NCI-H1092 (cell line): ENCODE data around the gene PSMB7.

Experiments used
- DNase-seq: peaks from one replicate; lab custom pipeline; 2025; lab: John Stamatoyannopoulos, UW

Gene PSMB7

DNA sequence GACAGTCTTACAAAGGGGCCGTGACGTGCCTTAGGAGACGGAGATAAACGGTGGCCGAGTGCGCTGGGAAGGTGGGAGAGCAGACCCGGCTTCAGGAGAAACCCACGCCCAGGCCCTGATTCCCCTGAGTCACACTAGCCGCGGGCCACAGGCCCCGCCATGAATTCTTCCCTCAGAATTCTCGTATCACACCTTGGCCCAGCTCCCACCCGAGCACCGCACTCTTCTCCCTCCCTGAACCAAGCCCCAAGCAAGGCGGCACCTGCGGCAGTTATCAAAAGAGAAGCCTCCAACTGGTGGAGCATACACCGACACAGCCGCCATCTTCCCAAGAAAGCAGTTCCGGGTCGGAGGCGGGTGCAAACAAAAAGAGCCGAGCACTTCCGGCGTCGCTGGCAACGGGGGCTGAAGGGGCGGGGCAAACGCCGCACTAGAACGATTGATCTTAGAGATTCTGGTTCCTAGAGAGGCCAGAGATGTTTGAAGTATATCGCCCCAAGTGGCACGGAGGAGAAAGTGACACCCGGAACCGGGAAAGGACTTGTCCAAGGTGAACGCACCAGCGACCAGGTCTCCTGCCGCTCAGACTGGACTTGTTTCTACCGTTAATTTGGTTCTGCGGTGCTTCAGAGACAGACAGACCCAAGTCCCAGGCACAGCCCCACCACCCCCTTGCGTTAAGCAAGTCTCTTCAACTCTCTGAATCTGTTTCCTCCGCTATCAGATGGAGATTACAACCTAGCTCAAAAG lies at the start of gene PSMB7:
Gene PSMB7, minus strand, starts transcription at position 341 of the 750 bp plus-strand sequence. Its CDS starts 17 bp downstream, at position 324.
- DNase-seq = peak; percentile 93

DNA sequence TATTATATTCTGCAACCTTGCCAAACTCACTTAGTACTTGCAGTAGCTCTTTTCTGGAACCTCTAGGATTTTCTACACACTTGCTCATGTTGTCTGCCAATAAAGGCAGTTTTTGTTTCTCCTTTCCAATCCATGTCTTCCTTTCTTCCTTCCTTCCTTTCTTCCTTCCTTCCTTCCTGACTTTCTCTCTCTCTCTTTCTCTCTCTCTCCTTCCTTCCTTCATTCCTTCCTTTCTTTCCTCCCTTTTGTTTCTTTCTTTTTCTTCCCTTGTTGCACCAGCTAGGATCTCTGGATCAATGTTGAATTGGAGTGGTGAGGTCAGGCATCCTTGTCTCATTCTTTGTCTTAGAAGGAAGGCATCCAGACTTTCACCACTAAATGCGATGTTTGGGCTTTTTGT lies 47.5 kb upstream of the PSMB7 start:
- no peak for DNase-seq

DNA sequence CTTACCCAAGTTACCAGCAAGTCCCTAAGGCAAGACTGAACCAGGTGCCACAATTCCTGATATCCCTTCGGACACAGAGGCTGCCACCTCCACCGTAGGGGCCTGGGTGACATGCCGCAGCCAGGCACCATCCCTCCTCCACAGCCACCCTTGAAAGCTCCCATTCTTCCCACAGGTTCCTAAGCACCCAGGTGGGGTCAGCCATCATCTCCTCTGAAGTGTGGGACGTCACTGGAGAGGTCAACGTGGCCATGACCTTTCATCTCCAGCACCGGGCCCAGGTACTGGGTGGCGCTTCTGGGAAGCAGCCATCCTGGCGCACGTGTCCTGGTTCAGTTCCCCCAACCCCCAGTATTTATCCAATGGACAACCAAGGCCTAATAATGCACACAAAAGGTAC lies 43.2 kb upstream of the PSMB7 start:
- DNase-seq = no peak

DNA sequence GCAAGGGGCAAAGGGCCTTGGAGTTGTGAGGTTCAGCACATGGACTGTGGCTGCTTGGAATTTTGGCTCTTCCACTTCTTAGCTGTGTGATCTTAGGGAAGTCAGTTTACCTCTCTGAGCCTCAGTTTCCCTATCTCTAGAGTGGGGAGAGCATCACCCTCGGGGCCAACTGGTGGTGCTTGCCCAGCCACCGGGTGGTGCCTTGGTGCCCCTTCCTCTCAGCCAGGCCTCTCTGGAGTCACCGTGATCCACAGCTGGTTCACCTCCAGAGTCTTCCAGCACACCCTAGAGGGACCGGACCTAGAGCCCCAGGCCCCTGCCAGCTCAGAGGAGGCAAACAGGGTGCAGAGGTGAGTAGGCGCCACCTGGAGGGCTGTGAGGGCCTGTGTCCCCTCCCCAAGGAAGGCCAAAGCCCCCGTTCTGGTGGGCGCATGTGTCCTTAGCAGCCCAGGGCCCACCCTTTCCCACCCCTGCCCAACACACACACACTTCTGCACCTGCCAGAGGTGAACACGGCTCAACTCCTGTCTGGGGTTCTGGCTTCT lies 42.7 kb upstream of the PSMB7 start:
- DNase-seq = no peak

DNA sequence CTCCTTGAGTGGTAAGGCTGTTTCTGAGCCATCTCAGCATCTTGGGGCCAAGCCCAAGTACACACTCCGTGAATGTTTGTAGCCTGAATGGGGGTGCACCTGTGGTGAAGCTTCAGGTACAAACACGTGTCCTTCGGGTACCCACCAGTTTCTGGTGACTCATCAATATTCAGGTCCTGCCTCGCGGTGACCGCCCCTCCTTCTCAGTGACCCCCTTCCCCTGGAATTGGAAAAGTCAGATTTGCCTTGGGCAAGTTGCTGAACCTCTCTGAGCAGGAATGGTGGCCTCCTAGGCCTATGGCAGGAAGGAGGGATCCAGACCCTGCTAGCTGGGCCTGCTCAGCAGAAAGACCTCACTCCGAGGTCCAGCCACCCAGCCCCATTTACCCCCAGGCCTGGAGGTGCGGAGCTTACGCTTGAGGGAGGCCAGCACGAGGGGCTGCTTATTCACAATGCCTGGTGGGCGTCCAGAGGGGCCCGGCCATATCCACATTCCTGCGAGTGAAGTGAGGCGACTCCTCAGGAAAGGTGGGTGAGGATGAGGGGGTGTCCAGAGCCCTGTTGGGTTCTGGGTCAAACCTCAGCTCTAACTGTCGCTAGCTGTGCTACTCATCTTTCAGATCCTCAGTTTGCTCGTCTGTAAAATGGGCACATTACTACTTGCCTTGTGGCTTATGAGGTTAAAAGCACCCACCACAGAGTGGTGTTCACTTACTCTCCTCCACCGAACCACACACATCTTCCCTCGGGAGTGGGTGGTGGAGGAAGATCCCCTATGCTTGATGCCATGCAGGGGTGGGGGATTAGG lies 42.0 kb upstream of the PSMB7 start:
- no peak for DNase-seq

DNA sequence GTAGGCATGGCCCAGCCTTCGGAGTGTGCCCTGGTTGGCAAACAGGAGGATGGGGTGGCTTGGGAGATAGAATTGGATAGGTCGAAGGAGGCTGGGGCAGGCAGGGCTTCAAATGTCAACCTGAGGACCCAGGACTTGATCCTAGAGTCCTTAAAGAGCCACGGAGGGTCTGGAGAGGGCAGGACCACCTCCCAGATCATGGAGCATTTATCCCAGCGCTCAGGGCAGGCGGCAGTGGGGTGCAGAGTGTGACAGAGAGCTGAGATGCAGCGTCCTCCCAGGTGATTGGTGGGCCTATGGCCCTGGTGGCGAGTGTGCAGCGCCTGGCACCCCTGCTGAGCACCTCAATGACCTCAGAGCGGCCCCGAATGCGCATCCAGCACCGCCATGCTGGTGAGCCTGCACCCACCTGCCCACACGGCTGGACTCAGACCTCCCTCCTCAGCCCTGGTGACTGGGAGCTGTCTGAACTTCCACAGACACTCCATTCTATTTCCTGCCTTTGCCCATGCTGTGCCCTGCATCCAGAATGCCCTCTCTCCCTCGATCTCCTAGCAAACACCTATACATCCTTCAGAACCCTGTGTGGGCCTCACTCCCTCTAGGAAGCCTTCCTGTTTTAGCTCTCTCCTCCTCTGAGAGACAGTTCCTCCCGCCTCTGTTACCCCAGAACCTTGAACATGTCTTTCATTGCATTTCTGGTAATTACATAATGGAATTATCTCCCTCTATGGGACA lies 41.3 kb upstream of the PSMB7 start:
- no peak for DNase-seq

DNA sequence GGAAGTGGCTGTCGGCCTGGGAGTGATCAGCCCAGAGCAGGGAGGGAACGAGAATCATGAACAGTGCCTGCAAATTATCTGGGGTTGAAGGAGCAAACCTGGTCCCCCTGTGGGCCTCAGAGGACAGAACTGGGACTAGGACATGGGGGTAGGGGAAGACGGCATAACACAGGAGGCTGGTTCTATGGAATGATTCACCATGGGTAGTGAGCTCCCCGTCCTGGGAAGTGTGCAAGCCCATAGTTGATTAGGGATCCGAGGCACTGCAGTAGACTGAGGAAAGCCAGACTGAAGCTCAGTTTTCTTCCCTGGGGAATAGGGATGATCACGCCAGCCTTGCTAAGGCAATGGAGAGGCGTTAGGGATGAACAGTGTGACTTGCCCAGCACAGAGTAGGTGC lies 40.6 kb upstream of the PSMB7 start:
- DNase-seq = no peak

DNA sequence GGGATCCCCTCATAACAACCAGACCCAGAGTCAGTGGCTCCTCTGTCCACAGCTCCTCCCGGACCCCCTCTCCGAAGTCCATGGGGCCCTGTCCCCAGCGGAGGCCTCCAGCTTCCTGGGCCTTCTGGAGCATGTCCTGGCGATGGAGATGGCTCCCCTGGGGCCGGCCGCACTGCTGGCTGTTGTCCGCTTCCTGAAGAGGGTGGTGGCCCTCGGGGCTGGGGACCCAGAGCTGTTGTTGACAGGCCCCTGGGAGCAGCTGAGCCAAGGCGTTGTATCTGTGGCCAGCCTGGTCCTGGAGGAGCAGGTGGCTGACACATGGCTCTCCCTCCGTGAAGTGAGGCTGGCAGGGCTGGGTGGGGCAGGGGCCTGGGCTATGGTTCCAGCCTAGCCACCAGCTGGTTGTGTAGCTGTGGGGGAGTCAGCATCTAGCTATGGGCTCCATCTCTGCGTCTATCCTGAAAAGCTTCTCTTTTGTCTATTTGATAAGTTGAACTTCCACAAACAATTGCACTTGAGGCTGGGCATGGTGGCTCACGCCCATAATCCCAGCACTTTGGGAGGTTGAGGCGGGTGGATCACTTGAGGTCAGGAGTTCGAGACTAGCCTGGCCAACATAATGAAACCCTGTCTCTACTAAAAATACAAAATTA lies 39.7 kb upstream of the PSMB7 start:
- no peak for DNase-seq

DNA sequence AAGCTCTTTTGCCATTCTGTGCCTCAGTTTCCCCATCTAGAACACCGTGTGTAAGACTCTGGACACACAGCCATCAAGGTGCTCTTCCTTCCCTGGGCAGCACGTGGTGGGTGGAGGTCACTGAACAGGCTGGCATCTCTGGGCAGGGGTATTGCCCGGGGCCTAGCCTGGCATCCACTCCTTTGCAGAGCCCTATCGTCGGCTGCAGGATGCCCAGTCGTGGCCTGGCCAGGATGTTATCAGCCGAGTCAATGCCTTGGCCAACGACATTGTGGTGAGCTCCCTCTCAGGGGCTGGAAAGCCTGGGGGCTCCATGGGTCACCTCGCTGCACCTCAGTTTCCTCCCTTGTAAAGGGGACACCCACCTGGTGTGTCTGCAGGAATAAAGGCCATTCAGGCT lies 39.1 kb upstream of the PSMB7 start:
- DNase-seq = no peak

DNA sequence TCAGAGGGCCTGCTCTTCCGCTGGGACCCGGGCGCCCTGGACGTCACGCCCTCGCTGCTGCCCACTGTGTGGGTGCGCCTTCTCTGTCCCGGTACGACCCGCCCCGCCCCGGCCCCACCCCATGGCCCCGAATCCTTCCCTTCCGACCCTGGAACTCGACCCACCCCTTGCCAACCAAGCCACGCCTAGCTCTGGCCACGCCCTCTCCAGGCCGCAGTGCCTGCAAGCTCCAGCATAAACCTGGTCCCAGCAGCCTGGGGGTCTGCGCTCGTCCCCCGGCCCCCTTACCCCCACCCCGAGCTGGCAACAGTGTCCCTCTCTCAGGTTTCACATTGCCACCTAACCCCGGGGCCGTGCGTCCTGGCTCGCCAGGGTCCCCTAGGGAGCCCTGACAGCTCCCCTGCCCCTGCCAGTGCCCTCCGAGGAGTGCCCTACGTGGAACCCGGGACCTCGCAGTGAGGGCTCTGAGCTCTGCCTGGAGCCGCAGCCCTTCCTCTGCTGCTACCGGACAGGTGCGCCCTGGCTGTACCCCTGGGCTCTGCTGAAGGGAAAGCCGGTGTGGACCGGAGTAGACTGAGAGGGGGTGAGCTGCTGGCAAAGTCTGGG lies 38.4 kb upstream of the PSMB7 start:
- DNase-seq = no peak

DNA sequence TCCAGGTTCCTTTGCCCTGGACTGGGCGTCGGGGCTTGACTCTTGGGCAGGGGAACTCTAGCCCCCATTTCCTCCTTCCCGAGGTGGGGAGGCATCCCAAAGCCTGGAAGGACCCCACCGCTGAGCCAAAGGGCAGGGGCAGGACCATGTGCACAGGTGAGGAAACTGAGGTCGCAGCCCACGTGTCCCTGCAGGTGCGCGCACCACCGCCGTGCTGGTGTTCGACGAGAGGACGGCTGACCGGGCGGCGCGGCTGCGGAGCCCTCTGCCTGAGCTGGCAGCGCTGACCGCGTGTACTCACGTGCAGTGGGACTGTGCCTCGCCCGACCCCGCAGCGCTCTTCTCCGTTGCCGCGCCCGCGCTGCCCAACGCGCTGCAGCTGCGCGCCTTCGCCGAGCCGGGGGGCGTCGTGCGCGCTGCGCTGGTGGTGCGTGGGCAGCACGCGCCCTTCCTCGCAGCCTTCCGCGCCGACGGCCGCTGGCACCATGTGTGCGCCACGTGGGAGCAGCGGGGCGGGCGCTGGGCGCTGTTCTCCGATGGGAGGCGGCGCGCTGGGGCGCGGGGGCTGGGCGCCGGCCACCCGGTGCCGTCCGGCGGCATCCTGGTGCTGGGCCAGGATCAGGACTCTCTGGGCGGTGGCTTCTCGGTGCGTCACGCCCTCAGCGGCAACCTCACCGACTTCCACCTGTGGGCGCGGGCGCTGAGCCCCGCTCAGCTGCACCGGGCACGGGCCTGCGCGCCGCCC lies 37.8 kb upstream of the PSMB7 start:
- no peak for DNase-seq

DNA sequence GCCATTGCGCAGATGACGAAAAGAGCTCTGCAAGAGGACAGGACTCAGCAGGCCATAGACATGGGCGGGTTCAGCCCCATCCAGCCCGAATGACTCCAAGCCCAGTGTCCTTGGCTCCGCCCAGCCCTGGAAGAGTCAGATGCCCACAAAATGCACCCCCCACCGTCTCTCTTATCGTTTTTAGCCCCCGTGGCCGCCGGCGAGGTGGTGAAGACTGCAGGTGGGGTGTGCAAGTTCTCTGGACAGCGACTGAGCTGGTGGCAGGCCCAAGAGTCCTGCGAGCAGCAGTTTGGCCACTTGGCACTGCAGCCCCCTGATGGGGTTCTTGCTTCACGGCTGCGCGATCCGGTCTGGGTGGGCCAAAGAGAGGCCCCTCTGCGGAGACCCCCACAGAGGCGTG lies 37.1 kb upstream of the PSMB7 start:
- no peak for DNase-seq

DNA sequence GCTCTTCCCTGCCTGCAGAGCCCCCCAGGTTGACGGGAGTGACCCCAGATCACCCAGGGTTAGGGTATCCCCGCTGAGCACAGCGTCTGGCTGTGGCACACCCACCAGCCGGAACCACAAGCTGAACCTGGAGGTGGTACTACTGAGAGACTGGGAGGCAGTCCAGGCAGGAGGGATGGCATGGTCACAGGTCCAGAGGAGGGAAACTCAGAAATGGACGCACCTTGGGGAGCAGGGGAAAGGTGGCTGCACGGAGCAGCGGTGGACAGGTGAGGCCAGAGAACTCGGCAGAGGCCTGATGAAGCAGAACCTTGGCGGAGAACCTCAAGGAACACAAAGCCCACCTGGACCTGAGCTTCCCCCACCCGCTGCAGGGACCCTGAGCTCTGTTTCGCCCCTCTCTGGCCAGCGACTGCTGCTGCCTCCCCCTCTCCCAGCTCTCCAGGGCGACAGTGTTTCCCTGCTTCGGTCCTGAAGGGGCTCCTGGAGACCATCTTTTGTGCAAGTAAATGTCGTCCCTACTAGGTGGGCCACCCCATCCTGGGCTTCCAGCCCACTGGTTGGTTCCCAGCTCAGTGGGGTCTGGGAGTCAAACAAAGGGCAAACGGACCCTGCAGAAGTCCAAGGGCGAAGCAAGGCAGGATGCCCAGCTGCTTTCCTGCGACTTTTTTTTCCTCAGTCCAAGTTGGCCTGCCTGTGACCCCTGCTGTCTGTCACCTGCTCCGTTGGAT lies 35.9 kb upstream of the PSMB7 start:
- DNase-seq = no peak

DNA sequence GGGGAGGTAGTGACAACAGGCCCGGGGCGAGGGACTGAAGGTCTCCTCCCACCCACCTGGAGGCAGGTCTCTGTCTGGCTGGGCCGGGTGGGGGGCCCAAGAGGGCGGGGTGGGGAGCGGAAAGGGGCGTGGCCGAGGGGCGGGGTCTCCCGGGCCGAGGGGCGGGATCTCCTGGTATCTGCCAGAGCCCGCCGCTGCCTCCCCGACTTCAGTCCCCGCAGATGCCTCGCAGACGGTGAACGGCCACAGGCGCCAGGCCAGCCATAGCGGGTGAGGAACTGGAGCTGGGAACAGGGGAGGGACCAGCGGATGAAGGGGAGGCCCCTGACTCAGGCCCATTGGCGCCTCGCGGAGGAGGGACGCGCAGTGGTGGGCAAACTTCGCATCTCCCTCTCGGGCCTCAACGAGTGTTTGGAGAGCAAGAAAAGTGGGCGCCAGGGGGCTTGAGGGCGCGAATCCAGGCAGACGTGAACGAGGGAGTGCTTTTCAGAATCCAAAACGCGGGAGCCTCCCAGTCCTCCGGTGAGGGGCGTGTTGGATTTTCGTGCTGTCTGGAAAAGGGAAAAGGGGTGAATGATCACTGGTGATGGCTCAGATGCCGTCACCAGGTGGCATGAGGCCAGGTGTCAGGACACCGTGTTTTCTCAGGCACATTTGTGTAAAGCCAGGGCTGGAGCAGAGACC lies 35.1 kb upstream of the PSMB7 start, which contains the start of gene ADGRD2:
Gene ADGRD2, plus strand, starts transcription at position 211 of the 684 bp plus-strand sequence. CDS start 1,216 bp downstream, outside the sequence.
- DNase-seq = peak; percentile 60

DNA sequence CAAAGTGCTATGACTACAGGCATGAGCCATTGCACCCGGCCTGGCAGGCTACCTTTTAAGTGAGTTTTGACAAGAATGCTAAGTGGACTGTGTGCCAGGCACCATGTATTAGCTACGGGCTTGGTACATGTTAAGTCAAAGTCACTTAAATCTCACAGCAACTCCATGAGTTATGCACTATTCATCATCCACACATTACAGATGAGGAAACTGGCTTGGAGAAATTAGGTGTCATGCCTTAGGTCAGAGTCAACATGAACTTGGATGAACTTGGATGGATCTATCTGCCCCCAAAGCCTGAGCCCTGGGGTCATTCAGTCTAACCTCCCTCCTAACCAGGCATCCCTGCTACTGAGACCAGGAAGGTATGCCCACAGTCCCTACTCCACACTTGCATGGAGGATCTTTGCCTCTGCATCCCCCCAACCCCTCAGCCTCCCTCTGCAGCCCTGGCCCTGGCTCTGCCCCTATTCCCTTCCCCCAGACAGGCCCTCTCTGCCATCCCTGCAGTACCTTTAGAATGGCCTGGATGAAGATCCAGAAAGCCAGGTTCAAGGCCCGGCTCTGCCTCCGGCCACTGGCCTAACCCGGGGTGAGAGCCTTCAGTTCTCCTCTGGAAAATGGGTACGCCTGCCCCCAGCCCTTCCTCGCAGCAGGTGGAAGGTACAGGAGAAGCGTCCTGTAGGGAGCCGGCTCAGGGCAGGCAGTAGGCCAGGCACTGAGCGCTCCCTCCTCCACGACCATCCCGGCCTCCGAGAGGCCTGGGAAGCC lies 34.3 kb upstream of the PSMB7 start:
- no peak for DNase-seq

DNA sequence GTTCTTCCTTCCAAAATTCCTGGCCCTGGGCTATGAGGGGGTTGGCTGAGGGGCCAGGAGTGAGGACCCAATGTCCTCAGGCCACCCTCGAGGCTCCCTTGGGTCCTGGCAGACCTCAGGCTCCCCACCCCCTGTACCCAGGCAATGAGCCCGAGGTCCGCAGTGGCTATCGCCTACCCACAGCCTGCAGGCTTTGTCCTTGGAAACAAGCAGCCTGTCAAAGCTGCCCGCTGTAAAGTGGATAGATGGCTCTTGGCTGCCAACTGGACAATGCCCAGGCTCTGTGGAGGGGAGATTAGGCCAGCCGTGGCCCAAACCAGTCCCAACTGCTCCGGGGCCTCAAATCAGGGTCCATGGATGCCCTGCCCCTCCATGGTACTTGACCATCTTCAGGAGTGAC lies 32.8 kb upstream of the PSMB7 start:
- no peak for DNase-seq

DNA sequence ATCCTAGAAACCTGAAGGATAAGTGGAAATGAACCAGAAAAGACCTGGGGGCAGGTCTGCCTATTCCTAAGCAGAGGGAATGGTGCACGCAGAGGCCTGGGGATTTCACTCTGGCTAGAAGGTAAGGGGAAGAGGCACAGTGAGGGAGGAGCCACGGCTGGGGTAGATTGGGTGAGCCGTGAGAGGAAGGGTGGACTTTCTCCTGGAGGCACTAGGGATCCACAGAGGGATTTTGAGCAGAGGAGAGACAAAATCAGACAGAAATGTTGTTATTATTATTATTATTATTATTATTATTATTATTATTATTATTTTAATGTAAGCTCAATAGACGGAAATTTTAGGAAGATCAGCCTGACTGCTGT lies 32.0 kb upstream of the PSMB7 start:
- no peak for DNase-seq

DNA sequence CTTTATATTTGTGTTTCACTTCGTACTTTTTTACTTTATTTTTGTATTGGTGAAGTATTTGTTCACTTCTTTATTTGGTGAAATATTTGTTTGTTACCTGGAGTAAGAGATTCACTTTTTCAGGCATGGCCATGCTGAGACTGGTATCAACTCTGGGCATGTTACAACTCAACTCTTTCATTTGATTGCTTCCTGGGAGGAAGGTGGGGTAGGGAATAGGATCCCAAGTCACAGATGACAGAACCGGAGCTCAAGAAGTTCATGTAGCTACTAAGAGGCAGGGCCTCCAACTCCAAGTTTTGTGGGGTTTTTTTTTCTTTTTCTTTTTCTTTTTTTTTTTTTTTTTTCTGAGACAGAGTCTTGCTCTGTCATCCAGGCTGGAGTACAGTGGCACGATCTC lies 28.9 kb upstream of the PSMB7 start:
- no peak for DNase-seq

DNA sequence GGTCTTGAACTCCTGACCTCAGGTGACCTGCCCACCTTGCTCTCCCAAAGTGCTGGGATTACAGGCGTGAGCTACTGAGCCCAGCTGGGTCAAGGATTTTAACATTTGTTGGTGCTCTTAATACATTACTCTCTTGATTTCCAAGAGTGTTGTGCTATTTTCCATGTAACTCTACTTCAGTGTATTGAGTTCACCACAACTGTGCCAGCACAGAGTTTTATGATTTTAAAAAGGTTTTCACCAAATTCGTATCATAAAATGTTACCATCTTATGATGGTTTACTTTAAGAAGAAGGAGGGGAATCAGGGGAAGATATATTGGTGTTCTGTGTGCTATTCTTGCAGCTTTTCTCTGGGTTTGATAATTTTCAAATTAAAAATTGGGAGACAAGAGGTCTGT lies 28.4 kb upstream of the PSMB7 start:
- DNase-seq = no peak
